Daoy (cell line): ENCODE measurements around the gene TMEM116. TPM values are rescaled to one million over a fixed set of nuclear protein-coding genes. Genes with fewer than 3 reads are reported as not detected.

Experiments used
- DNase-seq: peaks from one replicate; pipeline ENCODE4 v3.0.0-alpha.2; 2015; ENCODE audit warnings: low read depth
- total RNA-seq: library from RNA; depleted of rRNA; stranded (reverse); fragments of >200 nt; shearing (Covaris generic); gene quantifications from 2 replicates; pipeline ENCODE4 v1.2.3, GENCODE V29; 2014; rRNA removed

TMEM116 gene
- total RNA-seq, 1 experiment from 2014 or later: 10.3 TPM

- DNase-seq: no peak
These were observed 118.4 kb downstream of the TMEM116 start for GRCh38 chr12:111894556-111894955.

- no peak for DNase-seq
These were observed 119.7 kb downstream of the TMEM116 start for GRCh38 chr12:111893287-111893686.

GRCh38 chr12:111887926-111888745 lies 124.8 kb downstream of the TMEM116 start:
- DNase-seq: no peak

- DNase-seq: no peak
These were observed 126.1 kb downstream of the TMEM116 start for GRCh38 chr12:111886662-111887545.

GRCh38 chr12:111881716-111882115 lies 131.2 kb downstream of the TMEM116 start:
- no peak for DNase-seq

Other genes with a start within 250 kb of the TMEM116 start
- 28.5 and 36.1 TPM in 2 replicates for gene ALDH2, start 246.2 kb downstream of the TMEM116 start, total RNA-seq
- 68.7 and 78.8 TPM in 2 replicates for gene MAPKAPK5, start 170.9 kb downstream of the TMEM116 start, total RNA-seq
- 49.8 and 54.2 TPM in 2 replicates for gene ERP29, start 261 bp upstream of the TMEM116 start, total RNA-seq
- 30.2 and 32.1 TPM in 2 replicates for gene NAA25, start 95.6 kb upstream of the TMEM116 start, total RNA-seq
- gene TRAFD1, start 112.4 kb upstream of the TMEM116 start, total RNA-seq: 34.8 and 36.2 TPM in 2 replicates